ENCODE measurements around the gene PGR.

The PGR gene

DNA sequence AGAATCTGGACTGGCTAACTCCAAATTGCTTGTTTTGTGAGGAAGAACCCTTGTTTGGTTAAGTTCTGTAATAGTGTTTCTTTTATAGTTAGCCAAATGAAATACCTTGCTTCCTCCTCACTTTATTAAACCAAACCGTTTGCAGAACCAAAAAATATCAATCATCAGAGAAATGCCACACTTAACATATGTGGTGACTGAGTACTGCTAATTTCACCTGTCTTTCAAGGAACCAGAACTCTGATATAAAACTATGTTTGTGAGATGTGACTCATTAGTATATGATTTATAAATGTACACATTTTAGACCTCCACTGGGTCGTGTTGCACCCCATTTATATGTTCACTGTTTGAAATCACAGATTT lies 119.9 kb downstream of the PGR start:
- no peak for DNase-seq (ENCODE audit: low spot score)

DNA sequence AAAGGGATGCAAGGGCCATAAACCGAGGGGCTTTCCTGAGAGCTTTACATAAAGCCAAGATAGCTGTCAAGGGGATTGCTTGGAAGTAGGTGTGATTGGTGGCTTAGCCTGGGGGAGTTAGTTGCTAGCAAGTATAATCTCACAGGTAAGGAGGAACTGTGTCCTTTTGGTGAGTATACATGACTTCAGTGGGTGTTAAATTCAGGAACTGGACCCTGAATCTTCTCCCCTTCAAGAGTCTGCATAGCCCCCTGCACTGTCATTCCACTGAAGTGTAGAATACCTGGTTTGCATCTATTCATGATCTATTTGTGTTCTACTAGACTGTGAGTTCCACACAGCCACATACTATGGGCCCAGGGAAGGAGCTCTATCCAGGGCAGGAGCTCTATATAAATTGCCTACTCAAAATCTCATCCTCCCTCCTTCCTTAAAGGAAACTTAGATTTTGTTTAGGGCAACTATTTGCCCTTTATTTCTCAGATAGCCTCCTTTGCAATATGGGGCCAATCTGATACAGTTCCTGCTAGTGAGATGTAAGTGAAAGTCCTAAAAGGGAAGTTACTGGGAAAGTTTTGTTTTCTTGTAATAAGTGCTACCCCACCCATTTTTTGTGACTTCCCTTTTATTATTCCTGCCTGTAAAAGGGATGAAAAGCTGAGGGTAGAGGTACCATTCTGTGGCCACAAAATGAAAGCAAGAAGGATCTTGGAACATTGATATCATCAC lies 120.5 kb downstream of the PGR start:
- no peak for DNase-seq (ENCODE audit: low spot score)

DNA sequence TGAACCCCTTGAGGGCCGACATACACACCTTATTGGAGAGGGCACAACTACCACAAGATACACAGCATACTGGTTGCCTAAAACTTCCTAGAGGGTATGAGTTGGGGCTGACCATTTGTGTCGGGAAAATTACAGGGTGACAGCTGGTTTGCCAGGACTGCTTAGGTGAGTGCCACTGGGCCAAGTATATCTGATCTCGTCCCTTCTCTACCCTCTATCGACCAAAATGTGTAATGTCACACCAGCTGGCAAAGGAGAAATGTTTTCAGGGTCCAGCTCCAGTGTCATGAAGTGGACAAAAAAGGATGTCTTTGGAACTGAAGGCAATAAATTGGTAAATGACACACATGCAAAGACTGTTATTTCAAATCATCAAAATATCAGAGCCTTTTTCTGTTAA lies 126.1 kb downstream of the PGR start:
- DNase-seq (ENCODE audit: low spot score): peak; percentile 20

DNA sequence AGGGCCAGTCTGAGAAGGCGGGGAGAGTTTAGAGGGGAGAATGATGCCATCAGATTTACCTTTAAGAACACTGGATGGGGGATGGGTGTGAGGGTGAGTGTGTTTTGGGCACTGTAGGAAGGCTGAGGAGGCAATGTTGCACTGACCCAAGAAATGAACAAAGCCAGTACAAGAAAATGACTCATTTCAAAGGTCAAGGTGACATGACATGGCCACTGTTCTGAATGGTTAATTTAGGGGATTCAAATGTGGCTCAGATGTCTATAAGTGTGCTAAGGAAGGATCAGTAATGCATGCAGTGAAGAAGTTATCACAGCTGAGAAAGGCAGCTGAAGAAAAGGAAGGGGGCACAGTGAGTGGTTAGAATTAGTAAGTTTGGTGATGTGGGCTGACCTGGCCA lies 129.9 kb downstream of the PGR start:
- no peak for DNase-seq (ENCODE audit: low spot score)

DNA sequence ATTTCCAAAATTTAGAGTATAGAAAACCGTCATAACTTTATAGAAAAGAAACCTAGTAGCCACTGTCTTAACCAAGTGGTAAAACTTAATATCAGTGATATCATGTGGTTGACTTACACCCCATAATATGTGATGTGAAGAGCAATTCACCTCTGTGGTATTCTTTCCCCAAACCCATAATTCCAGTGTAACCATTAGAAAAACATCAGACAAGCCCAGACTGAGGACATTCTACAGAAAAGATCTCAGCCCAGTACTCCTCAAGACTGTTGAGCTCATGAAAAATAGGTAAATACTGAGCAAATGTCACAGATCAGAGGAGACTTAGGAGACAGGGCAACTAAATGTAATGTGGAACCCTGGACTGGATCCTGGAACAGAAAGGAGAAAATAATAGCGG lies 134.6 kb downstream of the PGR start:
- no peak for DNase-seq (ENCODE audit: low spot score)

DNA sequence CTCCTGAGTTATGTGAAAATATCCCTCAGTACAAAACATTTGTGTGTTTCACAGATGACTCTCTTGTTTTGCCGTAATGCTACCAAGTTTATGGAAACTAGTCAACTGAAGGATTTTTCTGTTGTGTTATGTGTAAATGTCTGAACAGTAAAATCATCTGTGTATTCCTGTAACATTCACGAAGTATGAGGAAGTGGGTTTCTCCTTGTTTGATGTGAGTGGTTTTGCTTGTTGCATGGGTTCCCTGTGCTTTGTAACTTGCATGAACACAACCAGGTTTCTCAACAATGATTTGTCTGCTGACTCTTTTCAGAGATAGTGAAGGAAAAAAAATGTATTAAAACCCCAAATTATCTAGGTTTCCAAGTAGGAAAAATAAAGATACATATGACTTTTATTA lies 138.1 kb downstream of the PGR start:
- no peak for DNase-seq (ENCODE audit: low spot score)

DNA sequence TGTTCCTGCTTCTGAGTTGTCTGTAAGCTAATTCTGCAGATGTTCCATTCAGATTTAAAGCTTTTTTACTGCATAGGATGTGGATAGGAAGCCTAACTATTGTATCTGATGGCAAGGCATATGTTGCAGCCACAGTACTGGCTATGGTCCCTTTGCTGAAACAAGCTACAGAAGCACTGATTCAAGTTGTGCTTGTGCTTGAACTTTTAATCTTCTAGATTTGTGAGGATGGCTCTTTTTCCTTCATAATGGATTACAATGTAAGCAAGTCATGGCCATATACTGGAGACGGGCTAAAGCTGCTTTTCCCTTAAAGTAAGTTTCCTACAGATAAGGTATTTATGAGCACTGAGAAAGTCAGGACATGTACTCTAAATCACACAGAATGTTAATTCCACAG lies 138.7 kb downstream of the PGR start:
- no peak for DNase-seq (ENCODE audit: low spot score)

DNA sequence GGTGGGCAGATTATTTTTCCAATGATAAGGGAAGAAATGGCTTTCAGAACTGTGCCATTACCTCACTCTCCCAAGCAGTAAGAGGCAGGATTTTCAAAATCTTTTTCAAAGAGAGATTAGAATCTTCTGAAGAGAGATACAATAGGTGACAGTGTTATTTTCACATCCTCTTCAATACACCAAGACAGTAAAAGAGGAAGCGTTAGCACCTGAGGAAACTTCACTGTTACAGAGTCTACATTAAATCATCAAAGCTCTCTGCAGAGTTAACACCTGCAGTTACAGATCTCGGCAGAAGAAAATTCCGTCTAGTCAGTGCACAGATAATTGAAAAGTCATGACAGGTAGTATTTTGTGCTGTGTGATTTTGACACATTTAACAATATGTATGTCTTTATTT lies 144.9 kb downstream of the PGR start:
- DNase-seq (ENCODE audit: low spot score): no peak

DNA sequence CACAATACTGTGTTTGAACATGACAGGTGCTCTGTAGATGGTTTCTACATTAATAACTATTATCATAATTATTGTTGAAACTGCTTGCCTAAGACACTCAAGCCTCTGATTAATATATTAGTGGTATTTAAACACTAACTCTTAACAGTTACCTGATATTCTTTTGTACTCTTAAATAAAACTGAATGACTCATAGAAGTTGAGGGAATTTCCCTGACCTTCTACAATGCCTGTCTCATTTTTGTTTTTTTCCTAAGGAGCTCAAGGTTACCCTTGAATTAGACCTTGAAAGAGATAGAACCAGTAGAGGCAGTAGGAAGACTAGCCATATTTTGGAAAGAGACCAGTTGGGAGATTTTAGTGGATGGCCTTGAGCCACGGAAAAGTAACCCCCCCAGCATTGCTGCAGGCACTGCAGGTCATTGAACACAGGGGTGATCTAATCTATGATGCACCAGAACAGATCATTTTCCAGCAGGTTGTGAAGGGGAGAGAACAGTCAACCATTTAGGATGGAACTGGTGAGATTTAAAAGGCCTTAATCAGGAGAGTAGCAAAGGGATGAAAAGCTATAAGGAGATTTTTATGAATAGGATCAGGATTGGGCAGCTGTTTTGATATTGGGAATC lies 148.3 kb downstream of the PGR start:
- no peak for DNase-seq (ENCODE audit: low spot score)

DNA sequence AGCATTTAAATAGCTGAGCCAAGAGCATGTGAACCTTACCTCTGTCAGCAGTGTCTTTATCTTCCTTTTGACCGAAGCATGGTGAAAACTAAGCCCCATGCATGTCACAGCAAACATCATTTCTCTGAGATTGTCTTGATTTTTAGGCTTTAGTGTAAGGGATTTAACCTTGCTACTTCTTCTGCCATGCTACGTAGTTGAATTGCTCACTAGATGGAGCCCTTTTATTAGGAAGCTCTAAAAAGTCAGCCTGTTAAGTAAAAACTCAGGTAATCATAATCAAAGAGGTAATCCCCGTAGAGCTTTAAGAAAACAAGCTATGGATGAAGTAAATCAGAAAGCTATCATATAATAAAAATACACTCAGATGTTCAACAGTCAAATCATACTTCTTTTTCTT lies 149.5 kb downstream of the PGR start:
- DNase-seq (ENCODE audit: low spot score): peak; percentile 57

Data from SW480 (cell line).